GM21737 (cell line): Measurements from ENCODE around the gene SBK2.

Experiments
- ATAC-seq: cut with Tn5 transposase; IDR thresholded peaks from one replicate; pipeline ENCODE4 v1.9.1; 2021; ENCODE audit warnings: mild to moderate bottlenecking, moderate library complexity; ENCODE audit not compliant: unreplicated experiment

Gene SBK2

GRCh38 chr19:55487924-55488687 lies 48.8 kb downstream of the SBK2 start, which contains the start of gene SSC5D:
TSS of gene SSC5D (plus strand) at chr19:55488436. CDS start at chr19:55488590, 154 bp downstream.
- no peak for ATAC-seq

GRCh38 chr19:55486971-55487923 lies 49.7 kb downstream of the SBK2 start:
- ATAC-seq: no peak

GRCh38 chr19:55486043-55486970 lies 50.6 kb downstream of the SBK2 start:
- no peak for ATAC-seq

- no peak for ATAC-seq
These were observed 51.4 kb downstream of the SBK2 start for GRCh38 chr19:55485439-55486011.

DNA sequence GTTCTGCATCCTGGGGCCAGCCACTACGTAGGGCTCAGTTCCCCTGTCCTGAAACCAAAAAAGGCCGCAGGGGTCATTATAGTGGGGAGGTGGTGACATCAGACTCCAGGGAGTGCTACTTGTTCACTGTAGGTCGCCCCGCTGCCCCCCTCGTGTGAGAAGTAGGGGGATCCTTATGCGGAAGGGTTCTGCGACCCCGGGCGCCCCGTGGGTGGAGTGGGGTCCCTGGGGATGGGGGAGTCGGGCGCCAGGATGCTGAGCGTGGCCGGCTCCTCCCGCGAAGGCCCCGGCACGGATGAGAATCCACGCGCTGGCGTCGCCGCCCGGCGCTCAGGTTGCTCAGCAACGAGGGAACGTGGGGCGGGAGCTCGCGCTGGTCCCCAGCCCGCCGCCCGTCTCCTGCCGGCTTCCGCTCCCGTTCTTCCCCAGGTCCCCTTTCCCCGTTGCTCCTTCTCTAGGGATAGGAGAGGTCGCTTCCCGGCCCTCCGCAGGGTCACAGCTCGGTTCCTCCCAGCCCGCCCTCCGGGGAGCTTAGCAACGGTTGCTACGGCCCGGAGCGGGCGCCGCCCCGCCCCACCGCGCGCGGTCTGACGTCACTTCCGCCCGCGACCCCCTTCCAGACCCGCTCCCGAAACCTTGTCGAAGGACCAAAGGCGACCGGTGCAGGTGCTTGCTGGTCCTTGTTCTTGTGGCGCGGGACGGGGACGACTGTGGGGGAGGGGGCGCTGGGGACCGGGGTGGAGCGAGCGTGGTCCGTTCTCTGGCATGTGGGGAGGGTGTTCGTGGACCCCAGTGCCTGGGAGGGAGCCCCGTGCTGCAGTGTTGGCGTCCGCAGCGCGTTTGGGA lies 52.1 kb downstream of the SBK2 start, which contains the start of gene NAT14:
NAT14 (plus strand) TSS at position 596 of the 846 bp plus-strand sequence. CDS start 521 bp downstream, outside the sequence.
- ATAC-seq: no peak

DNA sequence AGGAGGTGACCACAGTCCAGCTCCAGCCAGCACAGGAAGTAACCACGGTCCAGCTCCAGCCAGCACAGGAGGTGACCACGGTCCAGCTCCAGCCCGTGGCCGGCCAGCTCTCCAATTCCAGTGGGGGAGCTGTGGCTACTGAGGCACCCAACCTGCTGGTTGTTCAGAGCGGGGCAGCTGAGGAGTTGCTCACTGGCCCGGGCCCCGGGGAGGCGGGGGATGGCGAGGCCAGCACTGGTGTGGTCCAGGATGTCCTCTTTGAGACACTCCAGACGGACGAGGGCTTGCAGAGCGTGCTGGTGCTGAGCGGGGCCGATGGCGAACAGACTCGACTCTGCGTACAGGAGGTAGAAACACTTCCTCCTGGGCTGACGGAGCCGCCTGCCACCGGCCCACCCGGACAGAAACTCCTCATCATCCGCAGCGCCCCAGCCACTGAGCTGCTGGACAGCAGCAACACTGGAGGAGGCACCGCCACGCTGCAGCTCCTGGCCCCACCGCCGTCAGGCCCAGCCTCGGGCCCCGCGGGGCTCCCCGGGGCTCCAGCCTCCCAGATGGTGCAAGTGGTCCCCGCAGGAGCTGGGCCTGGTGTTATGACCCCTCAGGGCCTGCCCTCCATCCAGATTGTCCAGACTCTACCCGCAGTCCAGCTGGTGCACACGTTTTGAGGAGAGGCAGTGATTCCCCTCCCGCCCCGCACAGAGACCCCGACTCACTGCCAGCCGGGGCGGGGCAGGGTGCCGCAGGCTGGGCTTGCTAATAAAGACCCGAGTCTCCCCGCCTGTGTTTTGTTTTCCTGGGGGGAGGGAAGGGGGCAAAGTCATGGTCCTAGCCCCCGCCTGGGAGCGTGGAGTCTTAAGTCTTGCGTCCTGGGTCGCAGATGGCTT lies 53.0 kb downstream of the SBK2 start:
- ATAC-seq: no peak

DNA sequence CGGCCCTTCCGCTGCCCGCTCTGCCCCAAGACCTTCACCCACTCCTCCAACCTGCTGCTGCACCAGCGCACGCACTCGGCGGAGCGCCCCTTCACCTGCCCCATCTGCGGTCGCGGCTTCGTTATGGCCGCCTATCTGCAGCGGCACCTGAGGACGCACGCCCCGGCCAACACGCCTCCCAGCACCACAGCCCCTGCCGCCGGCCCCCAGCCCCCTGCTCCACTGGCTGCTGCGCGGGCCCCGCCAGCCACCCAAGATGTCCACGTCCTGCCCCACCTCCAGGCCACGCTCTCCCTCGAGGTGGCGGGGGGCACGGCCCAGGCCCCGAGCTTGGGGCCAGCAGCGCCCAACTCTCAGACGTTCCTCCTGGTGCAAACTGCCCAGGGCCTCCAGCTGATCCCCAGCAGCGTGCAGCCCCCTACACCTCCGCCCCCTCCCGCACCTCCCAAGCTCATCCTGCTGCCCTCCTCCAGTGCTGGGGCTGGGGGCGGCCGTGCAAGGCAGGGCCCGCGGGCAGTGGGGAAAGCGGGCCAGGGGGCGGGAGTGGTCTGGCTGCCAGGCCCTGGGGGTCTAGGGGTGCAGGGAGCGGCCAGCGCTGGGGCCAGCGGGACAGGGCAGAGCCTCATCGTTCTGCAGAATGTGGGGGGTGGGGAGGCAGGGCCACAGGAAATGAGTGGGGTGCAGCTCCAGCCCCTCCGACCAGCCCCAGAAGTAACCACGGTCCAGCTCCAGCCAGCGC lies 53.8 kb downstream of the SBK2 start:
- ATAC-seq: no peak

- ATAC-seq: no peak
These were observed 54.6 kb downstream of the SBK2 start for GRCh38 chr19:55482156-55482961.

DNA sequence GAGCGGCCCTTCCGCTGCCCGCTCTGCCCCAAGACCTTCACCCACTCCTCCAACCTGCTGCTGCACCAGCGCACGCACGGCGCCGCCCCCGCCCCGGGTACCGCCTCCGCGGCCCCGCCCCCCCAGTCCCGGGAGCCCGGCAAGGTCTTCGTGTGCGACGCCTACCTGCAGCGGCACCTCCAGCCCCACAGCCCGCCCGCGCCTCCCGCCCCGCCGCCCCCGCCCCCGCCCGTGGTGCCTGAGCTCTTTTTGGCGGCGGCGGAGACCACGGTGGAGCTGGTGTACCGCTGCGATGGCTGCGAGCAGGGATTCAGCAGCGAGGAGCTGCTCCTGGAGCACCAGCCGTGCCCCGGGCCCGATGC lies 55.2 kb downstream of the SBK2 start:
- no peak for ATAC-seq

DNA sequence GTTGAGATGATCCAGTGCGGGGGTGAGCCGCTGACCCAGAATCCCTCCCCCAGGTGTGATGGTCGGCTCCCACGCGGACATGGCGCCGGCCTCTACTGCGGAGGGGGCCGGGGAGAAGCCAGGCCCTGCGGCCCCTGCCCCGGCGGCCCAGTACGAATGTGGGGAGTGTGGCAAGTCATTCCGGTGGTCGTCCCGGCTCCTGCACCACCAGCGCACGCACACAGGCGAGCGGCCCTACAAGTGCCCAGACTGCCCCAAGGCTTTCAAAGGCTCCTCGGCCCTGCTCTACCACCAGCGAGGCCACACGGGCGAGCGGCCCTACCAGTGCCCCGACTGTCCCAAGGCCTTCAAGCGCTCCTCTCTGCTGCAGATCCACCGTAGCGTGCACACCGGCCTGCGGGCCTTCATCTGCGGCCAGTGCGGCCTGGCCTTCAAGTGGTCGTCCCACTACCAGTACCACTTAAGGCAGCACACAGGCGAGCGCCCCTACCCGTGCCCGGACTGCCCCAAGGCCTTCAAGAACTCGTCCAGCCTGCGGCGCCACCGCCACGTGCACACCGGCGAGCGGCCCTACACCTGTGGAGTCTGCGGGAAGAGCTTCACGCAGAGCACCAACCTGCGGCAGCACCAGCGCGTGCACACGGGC lies 55.7 kb downstream of the SBK2 start:
- ATAC-seq: no peak

DNA sequence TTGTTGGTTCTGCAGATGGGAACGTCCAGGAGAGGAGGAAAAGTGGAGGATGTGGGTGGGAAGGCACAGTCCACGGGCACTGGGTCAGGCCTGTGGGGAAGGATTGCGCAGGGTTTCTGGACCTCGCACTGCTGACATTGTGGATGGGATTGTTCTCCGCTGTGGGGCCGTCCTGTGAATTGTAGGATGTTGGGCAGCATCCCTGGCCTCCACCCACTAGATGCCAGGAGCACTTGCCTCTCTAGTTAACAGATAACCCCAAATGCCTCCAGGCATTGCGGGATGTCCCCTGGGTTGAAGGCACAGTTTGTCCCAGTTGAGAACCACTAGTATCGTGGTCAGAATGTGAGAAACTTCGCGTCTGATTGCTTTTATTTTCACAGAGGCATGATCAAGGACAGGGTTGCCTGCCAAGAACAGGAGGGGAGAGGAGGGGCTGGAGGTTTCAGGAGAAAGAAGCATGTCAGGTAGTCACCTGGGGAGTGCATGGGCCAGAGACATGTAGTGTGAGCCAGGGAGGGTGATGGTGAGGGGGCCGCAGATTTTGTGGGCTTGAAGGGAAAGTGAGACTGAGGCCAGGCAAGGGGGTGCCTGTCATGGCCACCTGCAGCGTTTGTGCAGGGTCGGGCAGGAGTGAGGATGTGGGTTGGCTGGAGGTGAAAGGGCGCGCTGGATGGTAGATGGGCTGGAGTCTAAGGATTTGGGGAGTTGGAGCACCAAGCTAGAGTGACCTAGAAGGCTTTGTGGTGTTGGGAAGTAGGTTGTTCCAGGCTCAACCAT lies 57.3 kb downstream of the SBK2 start:
- no peak for ATAC-seq

GRCh38 chr19:55479045-55479444 lies 57.9 kb downstream of the SBK2 start:
- ATAC-seq: no peak
